Measurements from ENCODE around the gene ITIH1.

- TF ChIP-seq POLR2AphosphoS5 (IDR thresholded peaks at IDR 0.05; ENCODE audit: low read depth) (no peak), CTCF (conservative IDR thresholded peaks at IDR 0.05; ENCODE audit: low read depth in 2 of 2) (no peak), EZH2 (IDR thresholded peaks at IDR 0.05; ENCODE audit: low read depth, unreplicated experiment) (no peak), EZH2phosphoT487 (IDR thresholded peaks at IDR 0.05; ENCODE audit: unreplicated experiment) (no peak), JUNB (IDR thresholded peaks at IDR 0.05; ENCODE audit: unreplicated experiment) (no peak), REST (IDR thresholded peaks at IDR 0.05; ENCODE audit: unreplicated experiment) (no peak)
Measured at GRCh38 chr3:52833202-52833601, 55.8 kb downstream of the ITIH1 start.
